ENCODE measurements around the gene ART3. TPM values are rescaled to one million over a fixed set of nuclear protein-coding genes. Genes with fewer than 3 reads are reported as not detected.

ART3 gene
- total RNA-seq, 2 experiments from 2014 or later: not detected

GRCh38 chr4:76156635-76157034 lies 82.1 kb downstream of the ART3 start:
- no peak overlapping the region for H2AFZ ChIP-seq (ENCODE audit: low read length)
- no peak overlapping the region for H3K27ac ChIP-seq (ENCODE audit: low read depth, low read length, poor library complexity, severe bottlenecking)
- no peaks in the 10 kb centered on the region for H4K20me1 ChIP-seq (ENCODE audit: insufficient read depth, low read length)
- H3K4me1 ChIP-seq (ENCODE audit: insufficient read depth, low read length, poor library complexity, severe bottlenecking): no peaks in the 10 kb centered on the region
- H3K36me3 ChIP-seq (ENCODE audit: insufficient read depth, low read length): no peaks in the 10 kb centered on the region
- H3K9me2 ChIP-seq (ENCODE audit: insufficient read depth, low read length): 0 out of 2 replicates have a peak, but pooled peaks cover 4% of the 10 kb centered on the region
- no peak overlapping the region for H3K4me3 ChIP-seq (ENCODE audit: low read depth, low read length, poor library complexity, severe bottlenecking)
- ChIA-PET POLR2A (interaction anchor here (1.2 kb wide), 1 partner anchor 10 kb away, joined by 3 read pairs; no protein-coding TSS in a partner anchor), CTCF (ENCODE audit: unreplicated experiment) (no interaction called here)
- no peak overlapping the region for H3K4me2 ChIP-seq (ENCODE audit: low read length)
- BruUV-seq (replicated peaks): no TSS peak
- no peaks in the 10 kb centered on the region for H3K79me2 ChIP-seq (ENCODE audit: insufficient read depth, low read depth, low read length)
- intact Hi-C loops (cut with micrococcal nuclease; ENCODE audit: unreplicated experiment): no loop called here
- DNase-seq (ENCODE audit: low spot score): no peak
- 0 out of 2 replicates have a peak, but pooled peaks cover 4% of the 10 kb centered on the region for H3K9me3 ChIP-seq (ENCODE audit: low read length)
- TF ChIP-seq EZH2phosphoT487 (IDR thresholded peaks at IDR 0.05; ENCODE audit: borderline replicate concordance, low read depth, low read length) (no peak), CTCF (conservative IDR thresholded peaks at IDR 0.05; ENCODE audit: low read length) (no peak)

DNA sequence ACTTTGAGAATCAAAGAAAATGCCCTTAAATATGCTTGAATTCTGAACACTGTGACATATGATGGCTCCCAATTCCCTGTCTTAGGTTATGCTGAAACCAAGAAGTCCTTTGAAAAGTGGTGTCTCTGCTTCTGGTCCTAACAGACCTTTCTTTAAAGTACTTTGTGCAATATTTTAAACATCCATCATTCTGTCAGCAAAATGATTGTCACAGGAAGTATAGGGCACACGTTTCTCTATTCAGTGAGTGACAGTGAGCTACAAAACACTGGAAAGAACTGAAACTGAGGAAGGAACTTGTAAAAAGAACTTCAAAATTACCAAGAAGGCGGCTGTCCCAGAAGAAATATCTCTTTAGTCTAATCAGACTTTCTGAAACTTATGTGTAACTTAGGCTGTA lies 85.8 kb downstream of the ART3 start:
- Histone ChIP-seq H3K27ac (ENCODE audit: low read depth, low read length, poor library complexity, severe bottlenecking) (no peak overlapping the region), H3K79me2 (ENCODE audit: insufficient read depth, low read depth, low read length) (no peaks in the 10 kb centered on the region), H3K4me2 (ENCODE audit: low read length) (no peak overlapping the region), H3K4me1 (ENCODE audit: insufficient read depth, low read length, poor library complexity, severe bottlenecking) (no peaks in the 10 kb centered on the region), H3K4me3 (ENCODE audit: low read depth, low read length, poor library complexity, severe bottlenecking) (no peak overlapping the region), H3K36me3 (ENCODE audit: insufficient read depth, low read length) (no peaks in the 10 kb centered on the region), H2AFZ (ENCODE audit: low read length) (no peak overlapping the region), H3K9me3 (ENCODE audit: low read length) (no peaks in the 10 kb centered on the region), H3K9me2 (ENCODE audit: insufficient read depth, low read length) (0 out of 2 replicates have a peak, but pooled peaks cover 4% of the 10 kb centered on the region), H4K20me1 (ENCODE audit: insufficient read depth, low read length) (no peaks in the 10 kb centered on the region)
- no peak for DNase-seq (ENCODE audit: low spot score)
- ChIA-PET POLR2A (interaction anchor here (0.8 to 1.3 kb wide), 2 partner anchors 25 to 225 kb away, joined by 3 read pairs; no protein-coding TSS in a partner anchor), CTCF (ENCODE audit: unreplicated experiment) (no interaction called here)
- BruUV-seq (replicated peaks): no TSS peak
- no peak for TF ChIP-seq EZH2phosphoT487 (IDR thresholded peaks at IDR 0.05; ENCODE audit: borderline replicate concordance, low read depth, low read length)
- no peak for TF ChIP-seq CTCF (conservative IDR thresholded peaks at IDR 0.05; ENCODE audit: low read length)
- intact Hi-C loops (cut with micrococcal nuclease; ENCODE audit: unreplicated experiment): no loop called here

Other genes starting within 250 kb of the ART3 start
- not detected in 2 replicates for gene PPEF2, start 172.3 kb upstream of the ART3 start, total RNA-seq (2014; rRNA removed; shearing (Covaris generic))
- 0.42 TPM in 1 of 2 replicates, not detected in the other for gene PPEF2, start 172.3 kb upstream of the ART3 start, total RNA-seq (2022)
- 21.5 and 29.9 TPM in 2 replicates for gene NAAA, start 133.7 kb upstream of the ART3 start, total RNA-seq (2014; rRNA removed; shearing (Covaris generic))
- 15.3 and 19.3 TPM in 2 replicates for gene NAAA, start 133.7 kb upstream of the ART3 start, total RNA-seq (2022)
- 21.4 and 23.0 TPM in 2 replicates for gene SDAD1, start 83.8 kb upstream of the ART3 start, total RNA-seq (2014; rRNA removed; shearing (Covaris generic))
- 42.7 and 46.7 TPM in 2 replicates for gene SDAD1, start 83.8 kb upstream of the ART3 start, total RNA-seq (2022)
- gene CXCL9, start 67.2 kb upstream of the ART3 start, total RNA-seq (2014; rRNA removed; shearing (Covaris generic)): 0.13 TPM in 1 of 2 replicates, not detected in the other
- gene CXCL9, start 67.2 kb upstream of the ART3 start, total RNA-seq (2022): not detected in 2 replicates
- not detected in 2 replicates for gene CXCL10, start 51.2 kb upstream of the ART3 start, total RNA-seq (2014; rRNA removed; shearing (Covaris generic))
- gene CXCL10, start 51.2 kb upstream of the ART3 start, total RNA-seq (2022): not detected in 2 replicates
- not detected in 2 replicates for gene CXCL11, start 38.6 kb upstream of the ART3 start, total RNA-seq (2014; rRNA removed; shearing (Covaris generic))
- 0.40 TPM in 1 of 2 replicates, not detected in the other for gene CXCL11, start 38.6 kb upstream of the ART3 start, total RNA-seq (2022)
- 29.2 and 40.2 TPM in 2 replicates for gene NUP54, start 73.7 kb downstream of the ART3 start, total RNA-seq (2014; rRNA removed; shearing (Covaris generic))
- 50.8 and 52.6 TPM in 2 replicates for gene NUP54, start 73.7 kb downstream of the ART3 start, total RNA-seq (2022)
- not detected in 2 replicates for gene SCARB2, start 139.1 kb downstream of the ART3 start, total RNA-seq (2014; rRNA removed; shearing (Covaris generic))
- 0.28 and 1.1 TPM in 2 replicates for gene SCARB2, start 139.1 kb downstream of the ART3 start, total RNA-seq (2022)
- gene FAM47E, start 177.0 kb downstream of the ART3 start, total RNA-seq (2014; rRNA removed; shearing (Covaris generic)): not detected in 2 replicates
- not detected in 2 replicates for gene FAM47E, start 177.0 kb downstream of the ART3 start, total RNA-seq (2022)
- gene STBD1, start 232.0 kb downstream of the ART3 start, total RNA-seq (2014; rRNA removed; shearing (Covaris generic)): not detected in 2 replicates
- gene STBD1, start 232.0 kb downstream of the ART3 start, total RNA-seq (2022): not detected in 2 replicates

Measured in OCI-LY7 (cell line).